ENCODE results near the gene STX8.

DNA sequence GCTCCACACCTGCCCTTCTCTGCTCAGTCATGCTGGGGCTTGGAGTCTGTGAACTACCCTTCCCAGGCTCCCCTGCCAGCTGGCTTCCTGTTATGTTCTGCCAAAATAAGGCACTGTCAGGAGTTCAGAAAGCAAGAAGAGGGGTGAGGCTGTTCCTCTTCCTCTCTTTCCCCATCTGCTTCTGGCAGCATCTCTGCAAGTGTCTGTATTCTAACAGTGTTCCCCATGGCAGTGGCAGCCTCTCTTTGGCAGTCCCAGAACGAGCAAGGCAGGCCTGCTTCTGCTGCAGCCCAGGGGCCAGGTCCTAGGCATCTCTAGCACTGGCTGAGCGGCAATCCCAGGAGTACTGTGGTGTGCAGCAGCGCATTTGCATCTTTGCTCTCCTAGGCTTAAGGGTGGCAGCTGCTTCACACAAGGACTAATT, 219.1 kb downstream of the STX8 start:
- no peak for TF ChIP-seq ELK1 (CRISPR knock-in tag; IDR thresholded peaks at IDR 0.05)
- no peak for TF ChIP-seq MLLT1 (IDR thresholded peaks at IDR 0.05)
- no peak for TF ChIP-seq ESRRA (IDR thresholded peaks at IDR 0.05; ENCODE audit: borderline replicate concordance, low read depth)
- TF ChIP-seq ZNF398 (CRISPR knock-in tag; IDR thresholded peaks at IDR 0.05), result no peak
- no peak for TF ChIP-seq KLF1 (tag; IDR thresholded peaks at IDR 0.05)
- TF ChIP-seq RAD21 (CRISPR knock-in tag; conservative IDR thresholded peaks at IDR 0.05 in 1 of 2, IDR thresholded peaks at IDR 0.05 in 1 of 2), result no peak
- no peak for TF ChIP-seq POLR2AphosphoS2 (IDR thresholded peaks at IDR 0.05; ENCODE audit: low read length)
